ENCODE results near the gene MRPL53. TPM values are rescaled to one million over a fixed set of nuclear protein-coding genes. Genes with fewer than 3 reads are reported as not detected.

Gene MRPL53
- total and polyA plus RNA-seq, 2 of the 13 experiments (the other 11 are each of a cell fraction or from before 2014, with no cell fraction given): 34.3 to 51.9 TPM

- TF ChIP-seq PREB (CRISPR knock-in tag; IDR thresholded peaks at IDR 0.05): no peak
- TF ChIP-seq, protein P1, sequence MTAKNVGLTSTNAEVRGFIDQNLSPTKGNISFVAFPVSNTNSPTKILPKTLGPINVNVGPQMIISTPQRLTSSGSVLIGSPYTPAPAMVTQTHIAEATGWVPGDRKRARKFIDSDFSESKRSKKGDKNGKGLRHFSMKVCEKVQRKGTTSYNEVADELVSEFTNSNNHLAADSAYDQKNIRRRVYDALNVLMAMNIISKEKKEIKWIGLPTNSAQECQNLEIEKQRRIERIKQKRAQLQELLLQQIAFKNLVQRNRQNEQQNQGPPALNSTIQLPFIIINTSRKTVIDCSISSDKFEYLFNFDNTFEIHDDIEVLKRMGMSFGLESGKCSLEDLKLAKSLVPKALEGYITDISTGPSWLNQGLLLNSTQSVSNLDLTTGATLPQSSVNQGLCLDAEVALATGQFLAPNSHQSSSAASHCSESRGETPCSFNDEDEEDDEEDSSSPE (CRISPR knock-in tag; IDR thresholded peaks at IDR 0.05): no peak
- TF ChIP-seq ZBTB7B (CRISPR knock-in tag; IDR thresholded peaks at IDR 0.05): peak; percentile 90
- TF ChIP-seq ZNF788 (CRISPR knock-in tag; IDR thresholded peaks at IDR 0.05; ENCODE audit: borderline replicate concordance): no peak
- TF ChIP-seq ZNF143 (CRISPR knock-in tag; IDR thresholded peaks at IDR 0.05): no peak
- TF ChIP-seq, protein P2, sequence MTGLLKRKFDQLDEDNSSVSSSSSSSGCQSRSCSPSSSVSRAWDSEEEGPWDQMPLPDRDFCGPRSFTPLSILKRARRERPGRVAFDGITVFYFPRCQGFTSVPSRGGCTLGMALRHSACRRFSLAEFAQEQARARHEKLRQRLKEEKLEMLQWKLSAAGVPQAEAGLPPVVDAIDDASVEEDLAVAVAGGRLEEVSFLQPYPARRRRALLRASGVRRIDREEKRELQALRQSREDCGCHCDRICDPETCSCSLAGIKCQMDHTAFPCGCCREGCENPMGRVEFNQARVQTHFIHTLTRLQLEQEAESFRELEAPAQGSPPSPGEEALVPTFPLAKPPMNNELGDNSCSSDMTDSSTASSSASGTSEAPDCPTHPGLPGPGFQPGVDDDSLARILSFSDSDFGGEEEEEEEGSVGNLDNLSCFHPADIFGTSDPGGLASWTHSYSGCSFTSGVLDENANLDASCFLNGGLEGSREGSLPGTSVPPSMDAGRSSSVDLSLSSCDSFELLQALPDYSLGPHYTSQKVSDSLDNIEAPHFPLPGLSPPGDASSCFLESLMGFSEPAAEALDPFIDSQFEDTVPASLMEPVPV (CRISPR knock-in tag; IDR thresholded peaks at IDR 0.05): peak; percentile 60; the same call in 1 of the 2 replicates
- TF ChIP-seq MXD4 (CRISPR knock-in tag; IDR thresholded peaks at IDR 0.05): no peak
- TF ChIP-seq KAT7 (CRISPR knock-in tag; IDR thresholded peaks at IDR 0.05; ENCODE audit: borderline replicate concordance): no peak
- TF ChIP-seq, protein P3, sequence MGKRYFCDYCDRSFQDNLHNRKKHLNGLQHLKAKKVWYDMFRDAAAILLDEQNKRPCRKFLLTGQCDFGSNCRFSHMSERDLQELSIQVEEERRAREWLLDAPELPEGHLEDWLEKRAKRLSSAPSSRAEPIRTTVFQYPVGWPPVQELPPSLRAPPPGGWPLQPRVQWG (CRISPR knock-in tag; IDR thresholded peaks at IDR 0.05; ENCODE audit: borderline replicate concordance, low read depth): no peak
- TF ChIP-seq ZNF260 (CRISPR knock-in tag; IDR thresholded peaks at IDR 0.05; ENCODE audit: borderline replicate concordance, low read depth): no peak
- no peak; the same call in 1 of the 2 replicates for TF ChIP-seq GFI1 (CRISPR knock-in tag; IDR thresholded peaks at IDR 0.05; ENCODE audit: borderline replicate concordance)
- TF ChIP-seq HMGXB3 (CRISPR knock-in tag; IDR thresholded peaks at IDR 0.05; ENCODE audit: borderline replicate concordance): 0 out of 2 replicates have a peak, but pooled peaks have one; percentile 23
- TF ChIP-seq, protein P4, sequence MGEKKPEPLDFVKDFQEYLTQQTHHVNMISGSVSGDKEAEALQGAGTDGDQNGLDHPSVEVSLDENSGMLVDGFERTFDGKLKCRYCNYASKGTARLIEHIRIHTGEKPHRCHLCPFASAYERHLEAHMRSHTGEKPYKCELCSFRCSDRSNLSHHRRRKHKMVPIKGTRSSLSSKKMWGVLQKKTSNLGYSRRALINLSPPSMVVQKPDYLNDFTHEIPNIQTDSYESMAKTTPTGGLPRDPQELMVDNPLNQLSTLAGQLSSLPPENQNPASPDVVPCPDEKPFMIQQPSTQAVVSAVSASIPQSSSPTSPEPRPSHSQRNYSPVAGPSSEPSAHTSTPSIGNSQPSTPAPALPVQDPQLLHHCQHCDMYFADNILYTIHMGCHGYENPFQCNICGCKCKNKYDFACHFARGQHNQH (CRISPR knock-in tag; IDR thresholded peaks at IDR 0.05): 0 out of 2 replicates have a peak, but pooled peaks have one; percentile 19
- no peak for TF ChIP-seq SNRNP70 (IDR thresholded peaks at IDR 0.05; ENCODE audit: low read depth, low read length)
- no peak for TF ChIP-seq DDIT3 (CRISPR knock-in tag; IDR thresholded peaks at IDR 0.05)
- no peak for TF ChIP-seq ZC3H4 (CRISPR knock-in tag; IDR thresholded peaks at IDR 0.05; ENCODE audit: borderline replicate concordance)
- peak; percentile 75; the same call in 1 of the 2 replicates for TF ChIP-seq KDM2A (CRISPR knock-in tag; IDR thresholded peaks at IDR 0.05; ENCODE audit: borderline replicate concordance, low read depth)
These were observed 40.5 kb upstream of the MRPL53 start (continued) for GRCh38 chr2:74512744-74513604.

Measured in HepG2 (cell line).